NCI-H2171 treated with DMSO at 0.1 percent for 48 hours (cell line): ENCODE results near the gene TIMM29.
"Not testable (repeated sequence)": the region's sequence is repeated elsewhere in the genome, so short reads cannot be mapped to it uniquely, and the experiment has no call there.

Source experiments
- DNase-seq: peaks from one replicate; lab custom pipeline; 2025; lab: John Stamatoyannopoulos, UW

TIMM29 gene

DNA sequence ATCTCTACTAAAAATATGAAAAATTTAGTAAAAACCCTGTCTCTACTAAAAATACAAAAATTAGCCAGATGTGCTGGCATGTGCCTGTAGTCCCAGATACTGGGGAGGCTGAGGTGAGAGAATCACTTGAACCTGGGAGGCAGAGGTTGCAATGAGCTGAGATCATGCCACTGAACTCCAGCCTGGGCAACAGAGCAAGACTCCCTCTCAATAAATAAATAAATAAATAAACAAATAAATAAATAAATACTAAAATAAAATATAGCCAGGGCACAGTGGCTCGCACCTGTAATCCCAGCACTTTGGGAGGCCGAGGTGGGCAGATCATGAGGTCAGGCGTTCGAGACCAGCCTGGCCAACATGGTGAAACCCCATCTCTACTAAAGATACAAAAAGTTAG lies 14.8 kb downstream of the TIMM29 start:
- not testable (repeated sequence) for DNase-seq

DNA sequence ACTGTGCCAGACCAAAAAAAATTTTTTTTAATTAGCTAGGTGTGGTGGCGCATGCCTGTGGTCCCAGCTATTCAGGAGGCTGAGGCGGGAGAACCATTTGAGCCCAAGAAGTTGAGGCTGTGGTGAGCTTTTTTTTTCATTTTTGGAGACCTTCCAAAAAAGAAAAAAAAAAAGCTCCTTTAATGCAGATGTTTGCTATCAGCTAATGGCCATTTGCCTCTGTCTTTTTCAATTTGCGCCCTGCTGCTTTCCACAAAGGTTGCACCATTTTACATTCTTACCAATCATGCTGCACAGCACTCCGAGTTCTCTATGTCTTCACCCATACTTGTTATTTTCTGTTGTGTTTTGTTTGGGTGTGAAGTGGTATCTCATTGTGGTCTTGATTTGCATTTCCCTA lies 16.7 kb downstream of the TIMM29 start:
- DNase-seq = no peak

DNA sequence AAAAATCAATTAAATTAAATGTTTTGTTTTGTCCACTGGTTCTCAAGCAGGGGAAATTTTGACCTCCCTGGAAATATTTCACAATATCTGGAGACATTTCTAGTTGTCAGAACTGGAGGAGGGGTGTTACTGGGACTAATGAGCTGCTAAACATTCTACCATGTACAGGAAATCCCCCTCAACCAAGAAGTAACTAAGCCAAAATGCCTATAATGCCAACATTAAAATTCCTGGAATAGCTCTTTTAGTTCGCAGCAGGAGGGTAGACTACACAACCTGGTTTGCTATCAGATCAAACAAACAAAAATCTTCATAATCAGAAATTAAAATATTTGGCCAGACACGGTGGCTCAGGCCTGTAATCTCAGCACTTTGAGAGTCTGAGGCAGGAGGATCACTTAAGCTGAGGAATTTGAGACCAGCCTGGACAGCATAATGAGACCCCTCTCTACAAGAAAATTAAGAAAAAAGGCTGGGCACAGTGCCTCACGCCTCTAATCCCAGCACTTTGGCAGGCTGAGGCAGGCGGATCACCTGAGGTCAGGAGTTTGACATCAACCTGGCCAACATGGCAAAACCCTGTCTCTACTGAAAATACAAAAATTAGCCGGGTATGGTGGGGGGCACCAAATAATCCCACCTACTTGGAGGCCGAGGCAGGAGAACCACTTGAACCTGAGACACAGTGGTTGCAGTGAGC lies 18.5 kb downstream of the TIMM29 start:
- no peak for DNase-seq

DNA sequence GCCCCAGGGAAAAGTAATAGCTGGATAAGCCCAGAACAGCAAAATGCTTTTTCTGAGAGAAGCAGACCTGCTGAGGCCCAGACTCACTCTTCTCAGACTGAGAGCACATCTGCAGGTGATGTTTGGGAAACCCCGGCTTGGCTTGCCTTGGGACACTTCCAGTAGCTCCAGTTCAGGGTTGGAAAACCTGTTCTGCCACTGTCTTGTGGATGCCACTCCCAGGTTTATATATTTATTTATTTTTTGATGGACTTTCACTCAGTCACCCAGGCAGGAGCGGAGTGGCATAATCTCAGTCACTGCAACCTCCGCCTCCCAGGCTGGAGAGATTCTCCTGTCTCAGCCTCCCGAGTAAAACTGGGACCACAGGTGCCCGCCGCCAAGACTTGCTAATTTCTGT lies 24.2 kb downstream of the TIMM29 start:
- DNase-seq = no peak

DNA sequence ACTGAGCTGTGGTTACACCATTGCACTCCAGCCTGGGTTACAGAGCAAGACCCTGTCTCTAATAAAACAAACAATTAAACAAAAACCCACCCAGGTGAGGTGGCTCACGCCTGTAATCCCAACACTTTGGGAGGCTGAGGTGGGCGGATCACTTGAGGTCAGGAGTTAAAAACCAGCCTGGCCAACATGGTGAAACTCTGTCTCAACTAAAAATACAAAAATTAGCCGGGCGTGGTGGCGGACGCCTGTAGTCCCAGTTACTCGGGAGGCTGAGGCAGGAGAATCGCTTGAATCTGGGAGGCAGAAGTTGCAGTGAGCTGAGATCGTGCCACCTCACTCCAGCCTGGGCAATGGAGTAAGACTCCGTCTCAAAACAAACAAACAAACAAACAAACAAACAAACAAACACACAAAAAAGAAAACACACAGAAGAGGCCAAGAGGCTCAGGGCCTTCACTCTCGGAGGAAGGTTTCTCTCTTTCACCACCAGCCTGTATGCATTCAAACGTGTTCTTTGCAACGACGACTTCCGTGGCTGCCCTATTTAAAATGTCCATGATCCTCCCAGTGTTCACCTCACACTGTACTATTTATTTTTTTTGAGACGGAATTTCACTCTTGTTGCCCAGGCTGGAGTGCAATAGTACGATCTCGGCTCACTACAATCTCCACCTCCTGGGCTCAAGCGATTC lies 30.8 kb downstream of the TIMM29 start:
- DNase-seq = not testable (repeated sequence)

DNA sequence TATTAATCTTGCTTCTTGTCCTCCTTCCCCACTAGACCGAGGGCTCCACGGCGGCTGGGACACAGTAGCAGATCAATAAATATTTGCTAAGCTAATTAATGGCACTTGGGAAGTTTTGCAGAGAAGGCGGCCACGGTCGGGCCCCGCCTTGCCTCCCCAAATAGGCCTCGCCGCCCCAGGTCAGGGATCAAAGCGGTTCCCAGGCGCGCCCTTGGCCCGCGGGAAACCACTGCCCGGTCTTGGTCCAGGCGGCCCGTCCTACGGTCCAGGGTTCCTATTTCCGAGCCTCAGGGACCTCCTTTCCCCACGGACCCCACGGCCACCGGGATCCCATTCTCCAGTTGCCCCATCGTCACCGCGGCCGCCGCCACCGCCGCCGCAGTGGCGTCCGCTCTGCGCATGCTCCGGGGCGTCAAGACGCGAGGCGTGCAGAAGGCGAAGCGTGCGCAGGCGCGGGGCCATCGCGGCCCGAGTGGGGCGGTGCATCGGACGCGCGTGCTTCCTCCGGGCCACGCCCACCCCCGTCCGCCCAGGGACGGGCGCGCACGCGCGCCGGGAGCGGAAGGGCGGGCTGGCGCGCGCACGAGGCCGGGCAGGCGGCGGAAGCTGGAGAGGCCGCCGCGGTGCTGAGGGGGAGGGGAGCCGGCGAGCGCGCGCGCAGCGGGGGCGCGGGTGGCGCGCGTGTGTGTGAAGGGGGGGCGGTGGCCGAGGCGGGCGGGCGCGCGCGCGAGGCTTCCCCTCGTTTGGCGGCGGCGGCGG lies 31.9 kb downstream of the TIMM29 start, which contains the start of gene SMARCA4:
Gene SMARCA4, plus strand, starts transcription at position 717 of the 759 bp plus-strand sequence. CDS start 23,122 bp downstream, outside the sequence.
- peak; percentile 90 for DNase-seq

DNA sequence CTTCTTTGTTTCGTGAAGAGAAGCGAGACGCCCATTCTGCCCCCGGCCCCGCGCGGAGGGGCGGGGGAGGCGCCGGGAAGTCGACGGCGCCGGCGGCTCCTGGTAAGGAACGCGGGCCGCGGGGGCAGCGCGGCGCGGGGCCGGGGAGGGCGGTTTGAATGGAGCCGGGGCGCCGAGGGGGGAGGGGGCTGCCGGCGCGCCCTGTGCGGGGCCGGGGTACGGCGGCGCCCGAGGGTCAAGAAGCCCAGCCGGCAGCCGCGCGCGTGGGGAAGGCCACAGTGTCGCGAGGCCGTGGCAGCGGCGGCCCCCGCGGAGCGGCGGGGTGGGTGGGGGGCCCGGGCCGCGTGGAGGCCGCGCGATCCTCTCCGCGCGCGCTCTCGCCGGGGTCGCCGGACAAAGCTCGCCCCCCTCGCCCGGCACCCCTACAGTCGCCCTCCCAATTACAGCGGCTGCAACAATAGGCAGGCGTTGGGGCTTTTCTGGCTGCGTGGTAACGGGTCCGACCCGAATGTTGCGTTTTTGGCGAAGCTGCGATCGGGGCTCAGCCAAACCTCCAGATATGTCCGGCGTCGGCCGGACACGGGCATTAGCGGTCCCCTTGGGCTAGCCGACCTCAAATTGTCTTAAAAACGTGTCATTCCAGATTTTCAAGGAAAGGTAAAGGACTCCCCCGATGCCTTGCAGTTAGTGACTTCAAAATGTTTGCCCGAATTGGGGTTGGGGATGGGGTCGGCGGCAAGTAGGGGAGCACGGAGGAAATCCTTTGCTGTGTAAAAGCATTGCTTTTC lies 32.7 kb downstream of the TIMM29 start:
- peak; percentile 33 for DNase-seq

DNA sequence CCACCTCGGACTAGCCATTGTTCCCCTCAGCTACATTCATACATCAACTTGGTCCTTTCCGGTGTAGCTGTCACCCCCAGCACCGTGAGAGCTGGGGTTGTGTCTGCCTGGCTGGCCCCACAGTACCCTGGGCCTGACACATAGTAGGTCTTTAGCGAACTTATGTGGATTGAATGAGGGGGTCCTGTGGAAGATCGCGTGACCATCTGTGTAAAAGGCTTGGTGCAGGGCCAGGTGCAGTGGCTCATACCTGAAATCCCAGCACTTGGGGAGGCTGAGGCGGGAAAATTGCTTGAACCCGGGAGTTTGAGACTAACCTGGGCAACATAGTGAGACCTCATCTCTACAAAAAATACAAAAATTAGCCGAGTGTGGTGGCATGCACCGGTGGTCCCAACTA lies 34.3 kb downstream of the TIMM29 start:
- no peak for DNase-seq

DNA sequence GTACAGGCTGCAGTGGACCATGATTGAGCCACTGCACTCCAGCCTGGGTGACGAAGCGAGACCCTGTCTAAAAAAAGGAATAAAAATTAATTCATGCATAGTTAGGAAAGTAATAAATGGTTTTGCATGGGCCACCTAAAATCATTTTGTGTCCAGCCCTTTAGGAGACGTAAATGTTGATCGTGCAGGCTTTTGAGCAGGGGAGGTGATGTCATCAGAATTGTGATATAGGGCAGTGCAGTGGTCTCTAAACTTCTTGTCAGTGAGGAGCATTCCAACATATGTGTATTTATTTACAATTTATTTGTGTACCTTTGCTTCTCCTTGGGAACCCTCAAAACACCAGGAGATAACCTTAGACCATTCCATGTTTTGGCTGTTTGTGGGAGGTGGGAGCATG lies 35.3 kb downstream of the TIMM29 start:
- DNase-seq = no peak

DNA sequence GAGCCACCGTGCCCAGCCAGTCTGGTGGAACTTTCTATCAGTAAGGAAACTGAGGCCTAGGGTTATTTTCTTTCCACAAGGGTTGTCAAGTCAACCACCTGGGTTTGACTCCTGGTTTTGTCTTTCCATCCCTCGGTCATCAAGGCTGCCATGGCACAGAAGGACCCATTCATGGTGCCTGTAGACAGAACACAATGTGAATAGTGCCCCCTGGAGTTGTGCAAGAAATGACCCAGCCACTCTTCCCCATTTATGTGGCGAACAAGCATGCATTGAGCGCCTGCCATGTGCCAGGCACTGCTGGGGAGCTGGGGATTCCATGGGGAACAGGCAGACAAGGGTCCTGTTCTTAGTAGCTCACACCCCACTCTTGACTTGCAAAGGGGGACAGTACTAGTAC lies 36.3 kb downstream of the TIMM29 start:
- no peak for DNase-seq

DNA sequence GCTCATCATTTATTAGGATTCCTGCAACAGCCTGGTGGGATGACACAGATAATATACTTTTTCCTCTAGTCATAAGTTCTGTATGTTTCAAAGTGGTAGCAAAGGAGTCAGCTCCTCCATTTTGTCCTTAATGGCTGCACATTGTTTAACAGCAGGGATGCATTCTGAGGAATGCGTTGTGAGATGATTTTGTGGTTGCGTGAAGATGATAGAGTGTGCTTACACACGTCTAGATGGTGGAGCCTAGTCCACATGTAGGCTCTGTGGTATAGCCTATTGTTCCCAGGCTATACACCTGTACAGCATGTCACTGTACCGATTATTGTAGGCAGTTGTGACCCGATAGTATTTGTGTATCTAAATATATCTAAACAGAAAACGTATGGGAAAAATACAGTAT lies 36.8 kb downstream of the TIMM29 start:
- DNase-seq = no peak

DNA sequence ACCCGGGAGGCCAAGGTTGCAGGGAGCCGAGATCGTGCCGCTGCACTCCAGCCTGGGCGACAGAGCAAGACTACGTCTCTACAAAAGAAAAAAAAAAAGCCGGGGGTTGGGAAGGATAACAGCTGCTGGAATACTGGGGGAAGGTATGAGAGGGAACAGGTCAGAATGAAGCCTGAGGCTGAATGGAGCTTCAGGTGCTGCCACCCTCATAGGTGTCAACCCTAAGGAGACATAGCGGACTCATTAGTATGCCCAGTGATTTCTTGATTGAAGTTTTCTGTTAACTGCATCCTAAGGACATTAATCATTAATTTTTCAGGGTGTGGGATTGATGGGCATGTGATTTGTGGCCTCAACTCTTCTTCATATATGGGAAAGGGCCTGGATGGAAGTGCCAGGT lies 38.2 kb downstream of the TIMM29 start:
- no peak for DNase-seq

DNA sequence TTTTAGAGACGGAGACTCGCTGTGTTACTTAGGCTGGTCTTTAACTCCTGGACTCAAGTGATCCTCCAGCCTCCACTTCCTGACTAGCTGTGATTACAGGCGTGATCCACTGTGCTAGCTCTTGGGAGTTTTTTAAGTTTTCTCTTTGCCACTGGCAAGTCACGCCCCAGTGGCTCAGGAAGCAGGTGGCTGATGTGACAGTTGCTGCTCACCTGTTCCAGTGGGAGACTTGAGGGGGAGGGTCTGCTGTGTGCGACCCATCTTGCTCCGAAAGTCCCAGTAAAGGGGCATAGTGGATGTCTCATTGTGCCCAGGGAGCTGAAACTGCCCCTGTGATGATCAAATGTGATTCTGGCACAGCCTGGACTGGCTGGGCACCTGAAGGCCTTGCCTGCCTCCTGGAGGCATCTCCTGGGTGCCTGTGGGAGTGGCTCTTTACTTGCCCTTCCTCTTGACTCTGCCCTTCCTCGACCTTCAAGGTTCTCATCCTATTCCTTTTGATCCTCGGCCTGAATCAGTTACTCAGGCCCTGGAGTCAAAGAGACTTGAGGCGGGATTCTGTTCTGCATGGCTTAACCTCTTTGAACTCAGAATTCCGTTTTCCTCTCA lies 40.0 kb downstream of the TIMM29 start:
- peak; percentile 24 for DNase-seq

DNA sequence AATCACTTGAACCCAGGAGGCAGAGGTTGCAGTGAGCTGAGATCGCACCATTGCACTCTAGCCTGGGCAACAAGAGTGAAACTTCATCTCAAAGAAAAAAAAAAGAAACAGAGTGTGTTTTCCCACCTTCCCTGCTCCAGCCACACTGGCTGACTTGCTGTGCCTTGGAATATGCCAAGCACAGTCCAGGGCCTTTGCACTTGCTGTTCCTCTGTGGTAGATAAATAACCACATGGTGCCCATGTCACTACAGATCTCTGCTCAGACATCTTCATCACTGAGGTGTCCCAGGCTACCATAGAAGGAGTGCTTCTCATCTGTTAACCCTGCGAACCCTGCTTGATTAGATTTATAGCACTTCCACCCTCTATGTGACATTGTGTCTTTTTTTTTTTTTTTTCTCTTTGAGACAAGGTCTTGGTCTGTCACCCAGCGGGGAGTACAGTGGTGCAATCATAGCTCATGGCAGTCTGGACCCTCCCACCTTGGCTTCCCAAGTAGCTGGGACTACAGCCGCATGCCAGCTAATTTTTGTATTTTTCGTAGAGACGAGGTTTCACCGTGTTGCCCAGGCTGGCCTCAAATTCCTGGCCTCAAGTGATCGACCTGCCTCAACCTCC lies 42.6 kb downstream of the TIMM29 start:
- no peak for DNase-seq

DNA sequence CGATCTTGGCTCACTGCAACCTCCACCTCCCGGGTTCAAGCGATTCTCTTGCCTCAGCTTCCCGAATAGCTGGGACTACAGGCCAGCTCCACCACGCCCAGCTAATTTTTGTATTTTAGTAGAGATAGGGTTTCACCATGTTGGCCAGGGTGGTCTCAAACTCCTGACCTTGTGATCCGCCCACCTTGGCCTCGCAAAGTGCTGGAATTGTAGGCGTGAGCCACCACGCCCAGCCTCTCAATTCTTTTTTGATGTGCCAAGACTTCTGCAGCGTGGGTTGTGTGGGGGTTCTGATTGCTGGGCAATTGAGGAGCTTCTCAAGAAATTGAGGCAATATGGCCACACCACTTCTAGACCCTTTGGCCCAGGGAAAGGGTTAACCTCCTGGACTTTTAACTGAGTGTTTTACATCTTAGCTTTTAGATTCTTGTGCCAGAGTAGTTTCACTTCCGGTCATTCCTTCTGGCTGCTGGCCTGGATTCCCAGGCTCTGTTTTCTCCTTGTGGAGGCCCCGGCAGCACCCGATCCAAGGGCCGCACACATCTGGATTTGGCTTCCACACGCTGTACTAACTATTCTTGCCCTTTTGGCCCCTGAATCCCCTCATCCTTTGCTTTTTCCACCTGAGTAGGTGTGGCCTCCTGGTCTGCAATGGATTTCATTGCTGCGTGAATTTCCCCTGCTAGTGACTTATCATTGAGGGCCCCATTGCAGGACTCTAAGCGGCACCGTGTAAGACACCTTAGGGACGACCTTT lies 46.9 kb downstream of the TIMM29 start:
- no peak for DNase-seq

DNA sequence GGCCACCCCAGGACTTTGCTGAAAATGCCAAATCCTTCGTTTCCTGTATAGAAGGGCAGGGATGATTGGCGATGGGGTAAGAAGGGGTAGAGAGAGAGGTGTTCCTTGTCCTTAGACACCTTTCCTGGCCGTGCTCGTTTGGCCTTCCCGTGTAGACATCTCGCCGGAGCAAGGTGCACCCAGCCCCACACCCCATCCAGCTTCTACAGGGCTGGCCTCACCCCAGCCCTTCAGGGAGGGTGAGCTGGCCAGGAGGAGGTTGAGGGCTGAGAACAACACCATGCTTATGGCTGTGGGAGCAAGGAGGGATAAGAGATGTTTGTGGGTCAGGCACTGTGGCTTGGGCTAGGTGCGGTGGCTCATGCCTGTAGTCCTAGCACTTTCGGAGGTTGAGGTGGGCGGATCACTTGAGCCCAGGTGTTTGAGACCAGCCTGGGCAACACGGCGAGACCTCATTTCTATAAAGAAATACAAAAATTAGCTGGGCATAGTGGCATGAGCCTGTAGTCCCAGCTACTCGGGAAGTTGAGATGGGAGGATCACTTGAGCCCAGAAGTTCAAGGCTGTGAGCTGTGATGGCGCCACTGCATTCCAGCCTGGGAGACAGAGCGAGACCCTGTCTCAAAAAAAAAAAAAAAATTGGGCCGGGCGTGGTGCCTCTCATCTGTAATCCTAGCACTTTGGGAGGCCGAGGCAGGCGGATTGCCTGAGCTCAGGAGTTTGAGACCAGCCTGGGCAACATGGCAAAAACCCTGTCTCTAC lies 47.7 kb downstream of the TIMM29 start:
- DNase-seq = no peak

DNA sequence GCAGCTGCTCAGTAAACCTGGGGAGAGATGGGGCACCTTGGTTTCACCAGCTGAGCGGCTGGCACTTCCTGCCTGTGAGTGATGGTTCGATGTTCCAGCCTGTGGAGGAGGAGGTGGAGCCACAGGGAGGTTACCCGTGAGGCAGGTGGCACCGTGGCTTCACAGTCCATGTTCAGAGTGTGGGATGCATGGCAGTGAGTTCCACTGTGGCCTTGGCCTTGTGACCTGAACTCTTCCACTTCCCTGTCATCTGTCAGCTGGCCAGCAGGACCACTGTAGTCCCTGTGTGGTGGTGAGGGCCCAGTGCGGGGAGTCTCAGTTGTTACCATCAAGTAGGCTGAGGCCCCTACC lies 49.1 kb downstream of the TIMM29 start:
- DNase-seq = no peak
